Trophoblast cell (in vitro differentiated cells and primary cell): ENCODE data around the gene ANKRD50.

ENCODE experiments used
- DNase-seq, 2 donors: peaks; one replicate each; pipeline ENCODE4 v3.0.0-alpha.2; 2016
- H2AFZ ChIP-seq: 2 replicates; pipeline ENCODE4 v1.6.1; 2013; ENCODE audit warnings: low read length, moderate library complexity, mild to moderate bottlenecking; ENCODE audit not compliant: insufficient read depth, poor library complexity
- H2AK5ac ChIP-seq: 2 replicates; pipeline ENCODE4 v1.6.1; 2013; ENCODE audit warnings: mild to moderate bottlenecking, low read length
- H2BK120ac ChIP-seq: 2 replicates; pipeline ENCODE4 v1.6.1; 2013; ENCODE audit warnings: low read length, mild to moderate bottlenecking, moderate library complexity; ENCODE audit not compliant: insufficient read depth, poor library complexity
- H2BK12ac ChIP-seq: 2 replicates; pipeline ENCODE4 v1.6.1; 2013; ENCODE audit warnings: mild to moderate bottlenecking, low read length, moderate library complexity
- H2BK5ac ChIP-seq: 2 replicates; pipeline ENCODE4 v1.6.1; 2013; ENCODE audit warnings: low read length, low read depth, moderate library complexity, mild to moderate bottlenecking; ENCODE audit not compliant: poor library complexity
- H3K14ac ChIP-seq: 2 replicates; pipeline ENCODE4 v1.6.1; 2013; ENCODE audit warnings: mild to moderate bottlenecking, low read length
- H3K18ac ChIP-seq: 2 replicates; pipeline ENCODE4 v1.6.1; 2013; ENCODE audit warnings: mild to moderate bottlenecking, low read length
- H3K23ac ChIP-seq: 2 replicates; pipeline ENCODE4 v1.6.1; 2013; ENCODE audit warnings: low read length
- H3K27ac ChIP-seq: 2 replicates; pipeline ENCODE4 v1.5.1; 2013; ENCODE audit warnings: low read depth, mild to moderate bottlenecking, inconsistent platforms, low read length, moderate library complexity
- H3K27me3 ChIP-seq: 2 replicates; pipeline ENCODE4 v1.6.1; 2013; ENCODE audit warnings: inconsistent platforms, mild to moderate bottlenecking, low read length, moderate library complexity; ENCODE audit not compliant: insufficient read depth
- H3K36me3 ChIP-seq, 2 experiments: 1 replicate in 1 of 2; 2 replicates in 1 of 2; pipeline ENCODE4 v1.6.1; 2013; ENCODE audit warnings: low read length in 2 of 2, mild to moderate bottlenecking in 2 of 2, moderate library complexity in 1 of 2; ENCODE audit not compliant: insufficient read depth in 2 of 2, control insufficient read depth in 1 of 2
- H3K4ac ChIP-seq: 2 replicates; pipeline ENCODE4 v1.6.1; 2013; ENCODE audit warnings: low read depth, mild to moderate bottlenecking, low read length, moderate library complexity
- H3K4me1 ChIP-seq, 2 experiments: 1 replicate in 1 of 2; 2 replicates in 1 of 2; pipeline ENCODE4 v1.6.1; 2013; ENCODE audit warnings: low read length in 2 of 2, mild to moderate bottlenecking in 2 of 2, moderate library complexity in 1 of 2; ENCODE audit not compliant: insufficient read depth in 2 of 2, control insufficient read depth in 1 of 2
- H3K4me2 ChIP-seq: 2 replicates; pipeline ENCODE4 v1.6.1; 2013; ENCODE audit warnings: inconsistent platforms, mild to moderate bottlenecking, low read length, moderate library complexity
- H3K4me3 ChIP-seq: 2 replicates; pipeline ENCODE4 v1.5.1; 2013; ENCODE audit warnings: mild to moderate bottlenecking, low read depth, low read length, inconsistent platforms
- H3K79me1 ChIP-seq: one replicate; pipeline ENCODE4 v1.6.1; 2013; ENCODE audit warnings: low read length
- H3K79me2 ChIP-seq: 2 replicates; pipeline ENCODE4 v1.6.1; 2013; ENCODE audit warnings: low read length, mild to moderate bottlenecking; ENCODE audit not compliant: control insufficient read depth, insufficient read depth, poor library complexity
- H3K9ac ChIP-seq: 2 replicates; pipeline ENCODE4 v1.6.1; 2013; ENCODE audit warnings: mild to moderate bottlenecking, low read length
- H3K9me3 ChIP-seq: 2 replicates; pipeline ENCODE4 v1.6.1; 2013; ENCODE audit warnings: low read depth, mild to moderate bottlenecking, control low read depth, inconsistent platforms, low read length; ENCODE audit not compliant: insufficient read depth
- H4K12ac ChIP-seq: 2 replicates; pipeline ENCODE4 v1.6.1; 2013; ENCODE audit warnings: low read depth, mild to moderate bottlenecking, low read length, moderate library complexity
- H4K8ac ChIP-seq: 2 replicates; pipeline ENCODE4 v1.6.1; 2013; ENCODE audit warnings: low read depth, mild to moderate bottlenecking, low read length, moderate library complexity
- H4K91ac ChIP-seq: one replicate; pipeline ENCODE4 v1.6.1; 2013; ENCODE audit warnings: low read depth, mild to moderate bottlenecking, low read length, moderate library complexity
- WGBS: extraction: QIAGEN DNeasy Blood & Tissue Kit; methylation state at CpG from one replicate; pipeline ENCODE4 v1.1.7; 2013; ENCODE audit warnings: missing lambda C conversion rate; ENCODE audit not compliant: insufficient read length, insufficient coverage; ENCODE audit errors: extremely low coverage; 5-methylcytosine and 5-hydroxymethylcytosine counted together

The ANKRD50 gene

GRCh38 chr4:124708517-124709300, 3.8 kb downstream of the ANKRD50 start:
- Histone ChIP-seq H2BK120ac (no peak overlapping the region), H3K4me1 (peaks cover 0 to 6% of the 10 kb centered on the region in 2 experiments), H3K4me3 (no peak overlapping the region), H4K12ac (no peak overlapping the region), H3K4ac (peak overlapping the region; percentile 73), H4K91ac (no peak overlapping the region), H3K27ac (no peak overlapping the region), H3K18ac (no peak overlapping the region), H3K23ac (no peak overlapping the region), H2AFZ (no peak overlapping the region), H3K27me3 (no peaks in the 10 kb centered on the region), H3K79me1 (peaks cover 15% of the 10 kb centered on the region), H3K14ac (no peak overlapping the region), H3K36me3 (peaks cover 2 to 4% of the 10 kb centered on the region in 2 experiments), H3K79me2 (peaks cover 14% of the 10 kb centered on the region), H2BK12ac (no peak overlapping the region), H2AK5ac (no peak overlapping the region), H3K9me3 (no peaks in the 10 kb centered on the region), H4K8ac (no peak overlapping the region), H3K4me2 (peak overlapping the region; percentile 57), H3K9ac (no peak overlapping the region), H2BK5ac (no peak overlapping the region)
- no CpG with 5 or more reads among the region's 1 CpG for WGBS
- no peak for DNase-seq

GRCh38 chr4:124705393-124705792, 7.1 kb downstream of the ANKRD50 start:
- Histone ChIP-seq H3K4me3 (no peak overlapping the region), H2AK5ac (no peak overlapping the region), H3K4me1 (peaks cover 0 to 6% of the 10 kb centered on the region in 2 experiments), H3K9ac (no peak overlapping the region), H3K79me1 (no peaks in the 10 kb centered on the region), H3K9me3 (no peaks in the 10 kb centered on the region), H3K14ac (no peak overlapping the region), H3K23ac (no peak overlapping the region), H4K12ac (no peak overlapping the region), H3K4ac (no peak overlapping the region), H4K91ac (no peak overlapping the region), H3K4me2 (no peak overlapping the region), H2BK12ac (no peak overlapping the region), H2BK120ac (no peak overlapping the region), H3K27ac (no peak overlapping the region), H2AFZ (no peak overlapping the region), H2BK5ac (no peak overlapping the region), H3K36me3 (peaks cover 6 to 11% of the 10 kb centered on the region in 2 experiments), H4K8ac (no peak overlapping the region), H3K18ac (no peak overlapping the region), H3K27me3 (no peaks in the 10 kb centered on the region), H3K79me2 (peaks cover 4% of the 10 kb centered on the region)
- 100% methylated on average over 1 of the region's 2 CpGs for WGBS
- no peak for DNase-seq

- Histone ChIP-seq H2AK5ac (no peak overlapping the region), H3K27me3 (no peaks in the 10 kb centered on the region), H4K91ac (no peak overlapping the region), H2BK120ac (no peak overlapping the region), H2AFZ (no peak overlapping the region), H3K36me3 (peaks cover 6% of the 10 kb centered on the region in 2 experiments), H3K4ac (peak overlapping the region; percentile 55), H2BK5ac (no peak overlapping the region), H3K14ac (no peak overlapping the region), H4K8ac (no peak overlapping the region), H3K27ac (no peak overlapping the region), H3K9ac (no peak overlapping the region), H3K79me1 (no peaks in the 10 kb centered on the region), H2BK12ac (no peak overlapping the region), H3K79me2 (no peaks in the 10 kb centered on the region), H3K23ac (no peak overlapping the region), H3K4me2 (no peak overlapping the region), H3K9me3 (no peaks in the 10 kb centered on the region), H3K18ac (no peak overlapping the region), H3K4me3 (no peak overlapping the region), H4K12ac (no peak overlapping the region), H3K4me1 (no peaks in the 10 kb centered on the region)
- DNase-seq: peak in 1 of 2 donors; percentile 56
- WGBS: no CpG with 5 or more reads among the region's 6 CpGs
Measured at GRCh38 chr4:124703154-124703553, 9.4 kb downstream of the ANKRD50 start.

- no peak overlapping the region for H2AFZ ChIP-seq
- H3K9me3 ChIP-seq: no peaks in the 10 kb centered on the region
- no peak overlapping the region for H3K27ac ChIP-seq
- H2BK5ac ChIP-seq: no peak overlapping the region
- H3K9ac ChIP-seq: no peak overlapping the region
- H4K12ac ChIP-seq: no peak overlapping the region
- H3K18ac ChIP-seq: no peak overlapping the region
- H3K4me2 ChIP-seq: no peak overlapping the region
- H2BK12ac ChIP-seq: no peak overlapping the region
- H3K4ac ChIP-seq: no peak overlapping the region
- H3K27me3 ChIP-seq: no peaks in the 10 kb centered on the region
- no peak overlapping the region for H2BK120ac ChIP-seq
- H3K36me3 ChIP-seq: peaks cover 6 to 9% of the 10 kb centered on the region in 2 experiments
- no peak overlapping the region for H3K4me3 ChIP-seq
- no peak overlapping the region for H2AK5ac ChIP-seq
- peak; percentile 61 to 86 for DNase-seq
- no peaks in the 10 kb centered on the region for H3K79me1 ChIP-seq
- no CpG with 5 or more reads among the region's 2 CpGs for WGBS
- peaks cover 2% of the 10 kb centered on the region for H3K79me2 ChIP-seq
- H3K14ac ChIP-seq: no peak overlapping the region
- H4K91ac ChIP-seq: no peak overlapping the region
- H4K8ac ChIP-seq: no peak overlapping the region
- peaks cover 2 to 3% of the 10 kb centered on the region in 2 experiments for H3K4me1 ChIP-seq
- H3K23ac ChIP-seq: no peak overlapping the region
Measured at GRCh38 chr4:124697441-124697840, 15.1 kb downstream of the ANKRD50 start.
